Measurements from ENCODE around the gene C1GALT1. TPM values are rescaled to one million over a fixed set of nuclear protein-coding genes. Genes with fewer than 3 reads are reported as not detected.

C1GALT1 gene
- total and polyA plus RNA-seq, 2 donors (not counting 3 experiments of a cell fraction or from before 2014, with no cell fraction given) = 18.3 to 31.1 TPM

DNA sequence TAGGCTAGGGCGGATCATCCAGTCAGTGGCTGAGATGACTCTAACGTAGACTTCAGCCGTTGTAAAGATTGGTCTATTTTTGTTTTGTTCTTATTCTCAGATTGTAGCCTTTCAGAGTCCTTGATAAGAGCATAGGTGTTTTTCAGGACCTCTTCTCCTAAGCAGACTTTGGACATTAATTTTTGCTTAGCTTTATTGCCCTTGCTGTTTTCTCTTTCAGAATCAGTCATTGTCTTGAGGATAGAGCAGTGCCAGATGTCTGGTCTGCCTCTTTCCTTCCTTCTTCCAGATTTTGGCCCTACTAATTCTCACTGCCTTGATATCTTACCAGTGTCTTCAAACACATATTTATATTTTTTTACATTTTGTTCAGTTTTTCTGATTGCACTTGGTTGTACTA is 49.5 kb downstream of the C1GALT1 start:
- Histone ChIP-seq H3K4me3 (replicated peaks in 1 of 3; ENCODE audit: insufficient read depth in 1 of 3, low read depth in 1 of 3, low read length in 3 of 3) (no peak overlapping the region), H3K9me1 (replicated peaks; ENCODE audit: control insufficient read depth, extremely low read depth, insufficient read depth, low read length) (peaks cover 2% of the 10 kb centered on the region), H3K4me2 (ENCODE audit: insufficient read depth, low read length) (no peak overlapping the region), H3K27me3 (ENCODE audit: control insufficient read depth in 2 of 2, insufficient read depth in 2 of 2, low read length in 2 of 2) (no peaks in the 10 kb centered on the region), H3K9ac (replicated peaks; ENCODE audit: extremely low read depth, insufficient read depth, low read length) (no peak overlapping the region), H3K27ac (ENCODE audit: insufficient read depth, low read depth, low read length) (no peak overlapping the region), H3K36me3 (ENCODE audit: control insufficient read depth in 2 of 2, extremely low read depth in 1 of 2, insufficient read depth in 2 of 2, low read length in 2 of 2) (no peaks in the 10 kb centered on the region), H2AFZ (ENCODE audit: low read depth, low read length) (no peak overlapping the region), H3K9me3 (replicated peaks; ENCODE audit: control insufficient read depth, insufficient read depth, low read length) (no peaks in the 10 kb centered on the region), H3K4me1 (ENCODE audit: control insufficient read depth, extremely low read depth, insufficient read depth, low read length) (peaks cover 6% of the 10 kb centered on the region), H3K79me2 (ENCODE audit: control insufficient read depth, insufficient read depth, low read length) (peaks cover 4% of the 10 kb centered on the region), H4K20me1 (replicated peaks; ENCODE audit: control insufficient read depth, extremely low read depth, insufficient read depth, low read length) (no peaks in the 10 kb centered on the region)
- ChIA-PET POLR2A (no interaction called here), CTCF (no interaction called here)
- no peak for FAIRE-seq
- BruUV-seq (replicated peaks) = no TSS peak
- DNase-seq (ENCODE audit: low read depth, low spot score) = no peak
- intact Hi-C loops (cut with micrococcal nuclease) (no loop called here), dilution Hi-C loops (cut with MboI; ENCODE audit: extremely low pct_ligation_motif_present, low sequenced_read_pairs) (no loop called here)
- TF ChIP-seq POLR2AphosphoS5 (IDR thresholded peaks at IDR 0.05; ENCODE audit: insufficient read depth, low read depth, low read length) = no peak
- no peak for TF ChIP-seq POLR2A (IDR thresholded peaks at IDR 0.05; ENCODE audit: low read depth, low read length)
- TF ChIP-seq, protein P1, sequence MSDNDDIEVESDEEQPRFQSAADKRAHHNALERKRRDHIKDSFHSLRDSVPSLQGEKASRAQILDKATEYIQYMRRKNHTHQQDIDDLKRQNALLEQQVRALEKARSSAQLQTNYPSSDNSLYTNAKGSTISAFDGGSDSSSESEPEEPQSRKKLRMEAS (IDR thresholded peaks at IDR 0.05; ENCODE audit: insufficient read depth, insufficient read length) = no peak
- TF ChIP-seq FOS (IDR thresholded peaks at IDR 0.05; ENCODE audit: borderline replicate concordance, insufficient read depth, low read length) = no peak
- TF ChIP-seq JUN (IDR thresholded peaks at IDR 0.05; ENCODE audit: borderline replicate concordance, insufficient read depth, insufficient read length, low read depth) = no peak
- TF ChIP-seq, protein P2, sequence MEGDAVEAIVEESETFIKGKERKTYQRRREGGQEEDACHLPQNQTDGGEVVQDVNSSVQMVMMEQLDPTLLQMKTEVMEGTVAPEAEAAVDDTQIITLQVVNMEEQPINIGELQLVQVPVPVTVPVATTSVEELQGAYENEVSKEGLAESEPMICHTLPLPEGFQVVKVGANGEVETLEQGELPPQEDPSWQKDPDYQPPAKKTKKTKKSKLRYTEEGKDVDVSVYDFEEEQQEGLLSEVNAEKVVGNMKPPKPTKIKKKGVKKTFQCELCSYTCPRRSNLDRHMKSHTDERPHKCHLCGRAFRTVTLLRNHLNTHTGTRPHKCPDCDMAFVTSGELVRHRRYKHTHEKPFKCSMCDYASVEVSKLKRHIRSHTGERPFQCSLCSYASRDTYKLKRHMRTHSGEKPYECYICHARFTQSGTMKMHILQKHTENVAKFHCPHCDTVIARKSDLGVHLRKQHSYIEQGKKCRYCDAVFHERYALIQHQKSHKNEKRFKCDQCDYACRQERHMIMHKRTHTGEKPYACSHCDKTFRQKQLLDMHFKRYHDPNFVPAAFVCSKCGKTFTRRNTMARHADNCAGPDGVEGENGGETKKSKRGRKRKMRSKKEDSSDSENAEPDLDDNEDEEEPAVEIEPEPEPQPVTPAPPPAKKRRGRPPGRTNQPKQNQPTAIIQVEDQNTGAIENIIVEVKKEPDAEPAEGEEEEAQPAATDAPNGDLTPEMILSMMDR (IDR thresholded peaks at IDR 0.05; ENCODE audit: extremely low read depth in 1 of 2, insufficient read depth in 1 of 2, low read depth in 1 of 2, low read length in 2 of 2) = no peak
- TF ChIP-seq GATA2 (IDR thresholded peaks at IDR 0.05; ENCODE audit: insufficient read depth, insufficient read length, low read depth, low read length) = no peak
- no peak for TF ChIP-seq MYC (IDR thresholded peaks at IDR 0.05; ENCODE audit: low read depth, low read length)
- TF ChIP-seq EZH2 (IDR thresholded peaks at IDR 0.05; ENCODE audit: borderline replicate concordance, low read depth, low read length, severe bottlenecking) = no peak

Measured in endothelial cell of umbilical vein (primary cell).